HepG2 (cell line): ENCODE measurements around the gene ARVCF. TPM values are rescaled to one million over a fixed set of nuclear protein-coding genes. Genes with fewer than 3 reads are reported as not detected.

Experiments
- AKNA ChIP-seq: sonication (generic); formaldehyde crosslinking; IDR thresholded peaks from 2 replicates; pipeline ENCODE4 v1.4.0; 2020; ENCODE audit warnings: missing genetic modification reagents, borderline replicate concordance
- CREBL2 ChIP-seq: sonication (generic); formaldehyde crosslinking; IDR thresholded peaks from 2 replicates; pipeline ENCODE4 v1.8.1; 2023; ENCODE audit warnings: missing genetic modification reagents, mild to moderate bottlenecking, borderline replicate concordance
- FLYWCH1 ChIP-seq: sonication (generic); formaldehyde crosslinking; IDR thresholded peaks from 2 replicates; pipeline ENCODE4 v1.8.1; 2023; ENCODE audit warnings: mild to moderate bottlenecking, missing genetic modification reagents
- GABPB1 ChIP-seq: IDR thresholded peaks from 2 replicates; pipeline ENCODE4 v1.6.1; 2016; ENCODE audit warnings: mild to moderate bottlenecking, missing genetic modification reagents, moderate library complexity, missing compliant biosample characterization
- HIC2 ChIP-seq: sonication (generic); formaldehyde crosslinking; IDR thresholded peaks from 2 replicates; pipeline ENCODE4 v1.9.0; 2022; ENCODE audit warnings: low read depth, missing genetic modification reagents
- HNF1B ChIP-seq: sonication (generic); formaldehyde crosslinking; IDR thresholded peaks from 2 replicates; pipeline ENCODE4 v1.5.1; 2020; ENCODE audit warnings: mild to moderate bottlenecking, moderate library complexity, missing genetic modification reagents
- PRDM10 ChIP-seq: sonication (generic); formaldehyde crosslinking; IDR thresholded peaks from 2 replicates; pipeline ENCODE4 v1.4.0; 2020; ENCODE audit warnings: low read depth, missing genetic modification reagents
- SAP130 ChIP-seq: IDR thresholded peaks from 2 replicates; pipeline ENCODE4 v1.6.1; 2016; ENCODE audit warnings: low read depth
- SNAI1 ChIP-seq: sonication (generic); formaldehyde crosslinking; IDR thresholded peaks from 2 replicates; pipeline ENCODE4 v1.5.0; 2020; ENCODE audit warnings: mild to moderate bottlenecking, missing genetic modification reagents, borderline replicate concordance
- SPEN ChIP-seq: sonication (generic); formaldehyde crosslinking; IDR thresholded peaks from 2 replicates; pipeline ENCODE4 v1.5.1; 2020; ENCODE audit warnings: low read depth, mild to moderate bottlenecking, missing genetic modification reagents
- ZC3H4 ChIP-seq: sonication (generic); formaldehyde crosslinking; IDR thresholded peaks from 2 replicates; pipeline ENCODE4 v1.4.0; 2020; ENCODE audit warnings: missing genetic modification reagents, borderline replicate concordance
- ZMYM4 ChIP-seq: sonication (generic); formaldehyde crosslinking; IDR thresholded peaks from 2 replicates; pipeline ENCODE4 v1.8.1; 2023; ENCODE audit warnings: mild to moderate bottlenecking, missing genetic modification reagents
- ZNF354B ChIP-seq: sonication (generic); formaldehyde crosslinking; IDR thresholded peaks from 2 replicates; pipeline ENCODE4 v1.8.0; 2022; ENCODE audit warnings: mild to moderate bottlenecking, missing genetic modification reagents
- ZNF563 ChIP-seq: sonication (generic); formaldehyde crosslinking; IDR thresholded peaks from 2 replicates; pipeline ENCODE4 v1.8.0; 2022; ENCODE audit warnings: mild to moderate bottlenecking, moderate library complexity, missing genetic modification reagents
- ZNF737 ChIP-seq: sonication (generic); formaldehyde crosslinking; IDR thresholded peaks from 2 replicates; pipeline ENCODE4 v1.5.0; 2020; ENCODE audit warnings: missing genetic modification reagents, mild to moderate bottlenecking, borderline replicate concordance
- ZSCAN31 ChIP-seq: sonication (generic); formaldehyde crosslinking; IDR thresholded peaks from 2 replicates; pipeline ENCODE4 v1.5.0; 2020; ENCODE audit warnings: low read depth, mild to moderate bottlenecking, missing genetic modification reagents
- polyA plus RNA-seq, 8 experiments: library from polyadenylated mRNA; depleted of rRNA in 3 of 8; stranded (reverse) in 7 of 8; unstranded in 1 of 8; fragments of >200 nt; fragmentation: Illumina TruSeq in 4 of 8; extraction: Trizol in 4 of 8; gene quantifications; 2 replicates each; pipeline versions ENCODE4 v1.2.1 to v1.2.3, GENCODE V29; 2011 to 2016; ENCODE audit warnings: low read depth in 4 of 8, missing spikeins in 1 of 8, mixed read lengths in 1 of 8; ENCODE audit not compliant: insufficient read depth in 1 of 8
- total RNA-seq, 5 experiments: library from RNA; depleted of rRNA; stranded (reverse); fragments of >200 nt; fragmentation: Illumina TruSeq; extraction: Trizol; gene quantifications; 2 replicates each; pipeline ENCODE4 v1.2.3, GENCODE V29; 2016; ENCODE audit warnings: low read depth in 1 of 5

The ARVCF gene
- total and polyA plus RNA-seq, 2 of the 13 experiments (the other 11 are each of a cell fraction or from before 2014, with no cell fraction given) = 16.4 to 17.7 TPM

- TF ChIP-seq GABPB1 (peak; percentile 28; the same call in 1 of the 2 replicates), ZC3H4 (no peak), ZNF563 (CRISPR knock-in tag) (no peak), AKNA (CRISPR knock-in tag) (no peak), CREBL2 (CRISPR knock-in tag) (no peak), ZNF737 (CRISPR knock-in tag) (no peak), SNAI1 (CRISPR knock-in tag) (no peak), SPEN (peak; percentile 69), HNF1B (CRISPR knock-in tag) (peak; percentile 80), FLYWCH1 (CRISPR knock-in tag) (no peak), PRDM10 (peak; percentile 28; the same call in 1 of the 2 replicates), HIC2 (CRISPR knock-in tag) (peak; percentile 73; the same call in 1 of the 2 replicates), SAP130 (CRISPR knock-in tag) (peak; percentile 93), ZSCAN31 (no peak), ZMYM4 (no peak), ZNF354B (CRISPR knock-in tag) (peak; percentile 64; the same call in 1 of the 2 replicates)
Observed at GRCh38 chr22:20010307-20011122, 6.1 kb downstream of the ARVCF start (continued).
